Measurements from ENCODE around the gene KRTAP9-3. TPM values are rescaled to one million over a fixed set of nuclear protein-coding genes. Genes with fewer than 3 reads are reported as not detected.

The KRTAP9-3 gene
- total and polyA plus RNA-seq, 2 experiments from 2014 or later, result not detected

- TF ChIP-seq ZNF462 (CRISPR knock-in tag; IDR thresholded peaks at IDR 0.05) (no peak), CTCF (conservative IDR thresholded peaks at IDR 0.05; ENCODE audit: low read depth in 2 of 2) (no peak), ZNF331 (CRISPR knock-in tag; IDR thresholded peaks at IDR 0.05; ENCODE audit: low read depth) (no peak), ETS1 (IDR thresholded peaks at IDR 0.05) (no peak), JUNB (IDR thresholded peaks at IDR 0.05; ENCODE audit: unreplicated experiment) (no peak), EZH2 (IDR thresholded peaks at IDR 0.05; ENCODE audit: low read depth, unreplicated experiment) (no peak), NANOG (IDR thresholded peaks at IDR 0.05; ENCODE audit: borderline replicate concordance) (no peak), STAT1 (IDR thresholded peaks at IDR 0.05; ENCODE audit: unreplicated experiment) (no peak), ZNF114 (CRISPR knock-in tag; IDR thresholded peaks at IDR 0.05) (no peak)
Observed at GRCh38 chr17:41278176-41278955, 46.1 kb downstream of the KRTAP9-3 start (continued).

Small RNAs within 50 kb of the gene (small RNA-seq; reads per million reads assigned to genes)
- gene KRTAP4-17P (ENCODE audit: low replicate concordance), result not detected
- gene KRTAP9-10P (ENCODE audit: low replicate concordance), result not detected

Other genes with a start within 250 kb of the KRTAP9-3 start
Only the 30 nearest of the 42 such genes appear.
- not detected in 2 replicates for gene KRTAP2-1, start 185.1 kb upstream of the KRTAP9-3 start, total RNA-seq (2014; rRNA removed; shearing (Covaris generic))
- not detected in 2 replicates for gene KRTAP2-1, start 185.1 kb upstream of the KRTAP9-3 start, polyA plus RNA-seq (2016; fragmentation: Nextera tagmentation; extraction: Ambion mirVana)
- gene KRTAP2-2, start 177.2 kb upstream of the KRTAP9-3 start, total RNA-seq (2014; rRNA removed; shearing (Covaris generic)), result not detected in 2 replicates
- not detected in 2 replicates for gene KRTAP2-2, start 177.2 kb upstream of the KRTAP9-3 start, polyA plus RNA-seq (2016; fragmentation: Nextera tagmentation; extraction: Ambion mirVana)
- not detected in 2 replicates for gene KRTAP2-3, start 172.3 kb upstream of the KRTAP9-3 start, total RNA-seq (2014; rRNA removed; shearing (Covaris generic))
- gene KRTAP2-3, start 172.3 kb upstream of the KRTAP9-3 start, polyA plus RNA-seq (2016; fragmentation: Nextera tagmentation; extraction: Ambion mirVana), result not detected in 2 replicates
- not detected in 2 replicates for gene KRTAP2-4, start 166.6 kb upstream of the KRTAP9-3 start, total RNA-seq (2014; rRNA removed; shearing (Covaris generic))
- gene KRTAP2-4, start 166.6 kb upstream of the KRTAP9-3 start, polyA plus RNA-seq (2016; fragmentation: Nextera tagmentation; extraction: Ambion mirVana), result not detected in 2 replicates
- gene KRTAP4-7, start 148.3 kb upstream of the KRTAP9-3 start, total RNA-seq (2014; rRNA removed; shearing (Covaris generic)), result not detected in 2 replicates
- gene KRTAP4-7, start 148.3 kb upstream of the KRTAP9-3 start, polyA plus RNA-seq (2016; fragmentation: Nextera tagmentation; extraction: Ambion mirVana), result not detected in 2 replicates
- not detected in 2 replicates for gene KRTAP4-8, start 134.3 kb upstream of the KRTAP9-3 start, total RNA-seq (2014; rRNA removed; shearing (Covaris generic))
- gene KRTAP4-8, start 134.3 kb upstream of the KRTAP9-3 start, polyA plus RNA-seq (2016; fragmentation: Nextera tagmentation; extraction: Ambion mirVana), result not detected in 2 replicates
- gene KRTAP4-16, start 130.2 kb upstream of the KRTAP9-3 start, total RNA-seq (2014; rRNA removed; shearing (Covaris generic)), result not detected in 2 replicates
- gene KRTAP4-16, start 130.2 kb upstream of the KRTAP9-3 start, polyA plus RNA-seq (2016; fragmentation: Nextera tagmentation; extraction: Ambion mirVana), result not detected in 2 replicates
- gene KRTAP4-9, start 127.1 kb upstream of the KRTAP9-3 start, total RNA-seq (2014; rRNA removed; shearing (Covaris generic)), result not detected in 2 replicates
- not detected in 2 replicates for gene KRTAP4-9, start 127.1 kb upstream of the KRTAP9-3 start, polyA plus RNA-seq (2016; fragmentation: Nextera tagmentation; extraction: Ambion mirVana)
- gene KRTAP4-11, start 114.1 kb upstream of the KRTAP9-3 start, total RNA-seq (2014; rRNA removed; shearing (Covaris generic)), result not detected in 2 replicates
- not detected in 2 replicates for gene KRTAP4-11, start 114.1 kb upstream of the KRTAP9-3 start, polyA plus RNA-seq (2016; fragmentation: Nextera tagmentation; extraction: Ambion mirVana)
- not detected in 2 replicates for gene KRTAP4-12, start 108.3 kb upstream of the KRTAP9-3 start, total RNA-seq (2014; rRNA removed; shearing (Covaris generic))
- gene KRTAP4-12, start 108.3 kb upstream of the KRTAP9-3 start, polyA plus RNA-seq (2016; fragmentation: Nextera tagmentation; extraction: Ambion mirVana), result not detected in 2 replicates
- not detected in 2 replicates for gene KRTAP4-6, start 91.9 kb upstream of the KRTAP9-3 start, total RNA-seq (2014; rRNA removed; shearing (Covaris generic))
- not detected in 2 replicates for gene KRTAP4-6, start 91.9 kb upstream of the KRTAP9-3 start, polyA plus RNA-seq (2016; fragmentation: Nextera tagmentation; extraction: Ambion mirVana)
- gene KRTAP4-5, start 82.6 kb upstream of the KRTAP9-3 start, total RNA-seq (2014; rRNA removed; shearing (Covaris generic)), result not detected in 2 replicates
- not detected in 2 replicates for gene KRTAP4-5, start 82.6 kb upstream of the KRTAP9-3 start, polyA plus RNA-seq (2016; fragmentation: Nextera tagmentation; extraction: Ambion mirVana)
- gene KRTAP4-4, start 71.7 kb upstream of the KRTAP9-3 start, total RNA-seq (2014; rRNA removed; shearing (Covaris generic)), result not detected in 2 replicates
- not detected in 2 replicates for gene KRTAP4-4, start 71.7 kb upstream of the KRTAP9-3 start, polyA plus RNA-seq (2016; fragmentation: Nextera tagmentation; extraction: Ambion mirVana)
- gene KRTAP4-3, start 64.2 kb upstream of the KRTAP9-3 start, total RNA-seq (2014; rRNA removed; shearing (Covaris generic)), result not detected in 2 replicates
- not detected in 2 replicates for gene KRTAP4-3, start 64.2 kb upstream of the KRTAP9-3 start, polyA plus RNA-seq (2016; fragmentation: Nextera tagmentation; extraction: Ambion mirVana)
- gene KRTAP4-2, start 54.2 kb upstream of the KRTAP9-3 start, total RNA-seq (2014; rRNA removed; shearing (Covaris generic)), result not detected in 2 replicates
- not detected in 2 replicates for gene KRTAP4-2, start 54.2 kb upstream of the KRTAP9-3 start, polyA plus RNA-seq (2016; fragmentation: Nextera tagmentation; extraction: Ambion mirVana)
- not detected in 2 replicates for gene KRTAP4-1, start 47.5 kb upstream of the KRTAP9-3 start, total RNA-seq (2014; rRNA removed; shearing (Covaris generic))
- not detected in 2 replicates for gene KRTAP4-1, start 47.5 kb upstream of the KRTAP9-3 start, polyA plus RNA-seq (2016; fragmentation: Nextera tagmentation; extraction: Ambion mirVana)
- not detected in 2 replicates for gene KRTAP9-1, start 42.6 kb upstream of the KRTAP9-3 start, total RNA-seq (2014; rRNA removed; shearing (Covaris generic))
- not detected in 2 replicates for gene KRTAP9-1, start 42.6 kb upstream of the KRTAP9-3 start, polyA plus RNA-seq (2016; fragmentation: Nextera tagmentation; extraction: Ambion mirVana)
- gene KRTAP9-2, start 5.8 kb upstream of the KRTAP9-3 start, total RNA-seq (2014; rRNA removed; shearing (Covaris generic)), result not detected in 2 replicates
- not detected in 2 replicates for gene KRTAP9-2, start 5.8 kb upstream of the KRTAP9-3 start, polyA plus RNA-seq (2016; fragmentation: Nextera tagmentation; extraction: Ambion mirVana)
- gene KRTAP9-8, start 5.5 kb downstream of the KRTAP9-3 start, total RNA-seq (2014; rRNA removed; shearing (Covaris generic)), result not detected in 2 replicates
- not detected in 2 replicates for gene KRTAP9-8, start 5.5 kb downstream of the KRTAP9-3 start, polyA plus RNA-seq (2016; fragmentation: Nextera tagmentation; extraction: Ambion mirVana)
- gene KRTAP9-4, start 17.2 kb downstream of the KRTAP9-3 start, total RNA-seq (2014; rRNA removed; shearing (Covaris generic)), result not detected in 2 replicates
- gene KRTAP9-4, start 17.2 kb downstream of the KRTAP9-3 start, polyA plus RNA-seq (2016; fragmentation: Nextera tagmentation; extraction: Ambion mirVana), result not detected in 2 replicates
- not detected in 2 replicates for gene KRTAP9-9, start 22.9 kb downstream of the KRTAP9-3 start, total RNA-seq (2014; rRNA removed; shearing (Covaris generic))
- gene KRTAP9-9, start 22.9 kb downstream of the KRTAP9-3 start, polyA plus RNA-seq (2016; fragmentation: Nextera tagmentation; extraction: Ambion mirVana), result not detected in 2 replicates
- not detected in 2 replicates for gene KRTAP9-6, start 32.9 kb downstream of the KRTAP9-3 start, total RNA-seq (2014; rRNA removed; shearing (Covaris generic))
- not detected in 2 replicates for gene KRTAP9-6, start 32.9 kb downstream of the KRTAP9-3 start, polyA plus RNA-seq (2016; fragmentation: Nextera tagmentation; extraction: Ambion mirVana)
- not detected in 2 replicates for gene KRTAP9-7, start 43.2 kb downstream of the KRTAP9-3 start, total RNA-seq (2014; rRNA removed; shearing (Covaris generic))
- gene KRTAP9-7, start 43.2 kb downstream of the KRTAP9-3 start, polyA plus RNA-seq (2016; fragmentation: Nextera tagmentation; extraction: Ambion mirVana), result not detected in 2 replicates
- gene KRTAP29-1, start 70.4 kb downstream of the KRTAP9-3 start, total RNA-seq (2014; rRNA removed; shearing (Covaris generic)), result not detected in 2 replicates
- not detected in 2 replicates for gene KRTAP29-1, start 70.4 kb downstream of the KRTAP9-3 start, polyA plus RNA-seq (2016; fragmentation: Nextera tagmentation; extraction: Ambion mirVana)
- gene KRTAP16-1, start 76.9 kb downstream of the KRTAP9-3 start, total RNA-seq (2014; rRNA removed; shearing (Covaris generic)), result not detected in 2 replicates
- not detected in 2 replicates for gene KRTAP16-1, start 76.9 kb downstream of the KRTAP9-3 start, polyA plus RNA-seq (2016; fragmentation: Nextera tagmentation; extraction: Ambion mirVana)
- not detected in 2 replicates for gene KRTAP17-1, start 83.3 kb downstream of the KRTAP9-3 start, total RNA-seq (2014; rRNA removed; shearing (Covaris generic))
- not detected in 2 replicates for gene KRTAP17-1, start 83.3 kb downstream of the KRTAP9-3 start, polyA plus RNA-seq (2016; fragmentation: Nextera tagmentation; extraction: Ambion mirVana)
- gene KRT33A, start 118.4 kb downstream of the KRTAP9-3 start, total RNA-seq (2014; rRNA removed; shearing (Covaris generic)), result not detected in 2 replicates
- gene KRT33A, start 118.4 kb downstream of the KRTAP9-3 start, polyA plus RNA-seq (2016; fragmentation: Nextera tagmentation; extraction: Ambion mirVana), result not detected in 2 replicates
- gene KRT33B, start 137.4 kb downstream of the KRTAP9-3 start, total RNA-seq (2014; rRNA removed; shearing (Covaris generic)), result not detected in 2 replicates
- gene KRT33B, start 137.4 kb downstream of the KRTAP9-3 start, polyA plus RNA-seq (2016; fragmentation: Nextera tagmentation; extraction: Ambion mirVana), result not detected in 2 replicates
- gene KRT34, start 149.9 kb downstream of the KRTAP9-3 start, total RNA-seq (2014; rRNA removed; shearing (Covaris generic)), result not detected in 2 replicates
- not detected in 2 replicates for gene KRT34, start 149.9 kb downstream of the KRTAP9-3 start, polyA plus RNA-seq (2016; fragmentation: Nextera tagmentation; extraction: Ambion mirVana)
- not detected in 2 replicates for gene KRT31, start 165.2 kb downstream of the KRTAP9-3 start, total RNA-seq (2014; rRNA removed; shearing (Covaris generic))
- gene KRT31, start 165.2 kb downstream of the KRTAP9-3 start, polyA plus RNA-seq (2016; fragmentation: Nextera tagmentation; extraction: Ambion mirVana), result not detected in 2 replicates